Activated CD4-positive, alpha-beta T cell treated with anti-CD3 and anti-CD28 coated beads for 36 hours (primary cell): ENCODE data around the gene DNAJC18. TPM values are rescaled to one million over a fixed set of nuclear protein-coding genes. Genes with fewer than 3 reads are reported as not detected.
"Not testable (repeated sequence)": the region's sequence is repeated elsewhere in the genome, so short reads cannot be mapped to it uniquely, and the experiment has no call there.

Source experiments
- ATAC-seq: fragments of 200-7000 bp; cut with Tn5 transposase; one replicate; pipeline ENCODE4 v1.10.0; 2021; ENCODE audit warnings: mild to moderate bottlenecking, moderate library complexity
- CTCF ChIA-PET: fragments of 350-600 bp; sonication (Branson Sonifier 250); formaldehyde crosslinking; loops from one replicate; lab custom pipeline; 2021; ENCODE audit warnings: antibody characterized with exemption; lab: Charles Lee
- POLR2A ChIA-PET: fragments of 350-600 bp; sonication (Branson Sonifier 250); formaldehyde crosslinking; loops from one replicate; lab custom pipeline; 2021; ENCODE audit warnings: antibody characterized with exemption, inconsistent platforms; lab: Charles Lee
- DNase-seq: peaks from one replicate; pipeline ENCODE4 v3.0.0-alpha.2; 2020
- H3K27ac Mint-ChIP-seq: one replicate; pipeline ENCODE4 v1.8.0; 2021; ENCODE audit warnings: mixed read lengths
- H3K27me3 Mint-ChIP-seq: one replicate; pipeline ENCODE4 v1.8.0; 2021; ENCODE audit warnings: mixed read lengths
- H3K36me3 Mint-ChIP-seq: one replicate; pipeline ENCODE4 v1.8.0; 2021; ENCODE audit warnings: low read depth, mixed read lengths
- H3K4me1 Mint-ChIP-seq: one replicate; pipeline ENCODE4 v1.8.0; 2021; ENCODE audit warnings: mixed read lengths
- H3K4me3 Mint-ChIP-seq: one replicate; pipeline ENCODE4 v1.8.0; 2021; ENCODE audit warnings: mild to moderate bottlenecking, moderate library complexity, mixed read lengths
- H3K9me3 Mint-ChIP-seq: one replicate; pipeline ENCODE4 v1.8.0; 2021; ENCODE audit warnings: low read depth, mixed read lengths
- intact Hi-C, 2 experiments: fragments of 100-400 bp; cut with DNase I in 1 of 2; cut with micrococcal nuclease in 1 of 2; formaldehyde crosslinking; loops; one replicate each; pipeline versions ENCODE4 v1.14.2 to v1.15.1; 2022 to 2024; cut with DNase I, micrococcal nuclease
- total RNA-seq, 2 experiments: library from RNA; stranded (reverse); gene quantifications; one replicate each; pipeline ENCODE4 v1.2.3, GENCODE V29; 2021

The DNAJC18 gene
- total RNA-seq, 2 experiments from 2014 or later: 33.1 to 35.6 TPM

DNA sequence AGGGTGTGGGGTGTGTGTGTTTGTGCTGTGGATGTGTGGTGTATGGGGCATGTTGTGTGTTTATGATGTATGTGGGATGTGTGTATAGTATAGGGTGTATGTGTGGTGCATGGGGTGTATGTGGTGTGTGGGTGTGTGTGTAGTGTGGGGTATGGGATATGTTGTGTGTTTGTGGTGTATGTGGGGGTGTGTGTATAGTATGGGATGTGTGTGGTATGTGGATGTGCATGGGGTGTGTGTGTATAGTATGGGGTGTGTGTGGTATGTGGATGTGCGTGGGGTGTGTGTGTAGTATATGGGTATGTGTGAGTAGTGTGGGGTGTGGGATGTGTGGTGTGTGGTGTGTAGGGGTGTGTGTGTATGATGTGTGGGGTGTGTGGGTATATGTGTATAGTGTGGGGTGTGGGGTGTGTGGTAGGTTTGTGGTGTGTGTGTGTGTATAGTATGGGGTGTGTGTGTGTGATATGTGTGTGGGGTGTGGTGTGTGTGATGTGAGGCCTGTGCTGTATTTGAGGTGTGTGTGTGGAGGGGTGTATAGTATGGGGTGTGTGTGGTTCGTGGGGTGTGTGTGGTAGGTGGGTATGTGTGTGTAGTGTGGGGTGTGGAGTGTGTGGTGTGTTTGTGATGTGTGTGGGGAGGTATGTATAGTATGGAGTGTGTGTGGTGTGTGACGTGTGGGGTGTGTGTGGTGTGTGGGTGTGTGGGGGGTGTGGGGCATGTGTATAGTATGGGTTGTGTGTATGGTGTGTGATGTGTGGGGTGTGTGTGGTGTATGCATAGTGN is 12.7 kb upstream of the DNAJC18 start:
- POLR2A ChIA-PET: no interaction called here
- Mint-ChIP-seq H3K4me3 (no peak overlapping the region), H3K36me3 (peaks cover 12% of the 10 kb centered on the region), H3K9me3 (peaks cover 2% of the 10 kb centered on the region), H3K4me1 (peaks cover 45% of the 10 kb centered on the region), H3K27me3 (no peaks in the 10 kb centered on the region), H3K27ac (no peak overlapping the region)
- CTCF ChIA-PET: no interaction called here
- intact Hi-C loops: no loop called here
- DNase-seq: no peak
- ATAC-seq: no peak

DNA sequence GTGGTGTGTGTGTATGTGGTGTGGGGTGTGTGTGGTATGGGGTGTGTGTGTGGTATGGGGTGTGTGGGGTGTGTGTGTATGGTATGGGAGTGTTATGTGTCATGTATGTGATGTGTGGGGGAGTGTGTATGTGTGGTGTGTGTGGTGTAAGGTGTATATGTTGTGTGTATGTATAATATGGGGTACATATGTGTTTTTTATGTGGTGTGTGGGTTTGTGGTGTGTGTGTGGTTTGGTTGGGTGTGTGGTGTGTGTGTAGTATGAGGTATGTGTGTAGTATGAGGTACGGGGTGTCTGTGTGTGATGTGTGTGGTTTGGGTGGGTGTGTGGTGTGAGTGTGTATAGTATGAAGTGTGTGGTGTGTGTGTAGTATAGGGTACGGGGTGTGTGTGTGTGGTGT is 11.9 kb upstream of the DNAJC18 start:
- ChIA-PET POLR2A (interaction anchor here (0.6 kb wide), 1 partner anchor 63 kb away, joined by 4 read pairs; no protein-coding TSS in a partner anchor), CTCF (no interaction called here)
- H3K9me3 Mint-ChIP-seq: peaks cover 2% of the 10 kb centered on the region
- ATAC-seq (no peak), DNase-seq (no peak)
- H3K27me3 Mint-ChIP-seq: no peaks in the 10 kb centered on the region
- H3K27ac Mint-ChIP-seq: no peak overlapping the region
- peaks cover 15% of the 10 kb centered on the region for H3K36me3 Mint-ChIP-seq
- no peak overlapping the region for H3K4me3 Mint-ChIP-seq
- peaks cover 46% of the 10 kb centered on the region for H3K4me1 Mint-ChIP-seq
- intact Hi-C loops: no loop called here

- DNase-seq: peak; percentile 68
- peak overlapping the region; percentile 92 for H3K27ac Mint-ChIP-seq
- ChIA-PET POLR2A (interaction anchor here (0.6 to 2.3 kb wide), 8 partner anchors 8 to 137 kb away, joined by 3 to 22 read pairs (median 6); partner anchors contain the start of genes DNAJC18 and STING1), CTCF (interaction anchor here (0.6 to 2.5 kb wide), 12 partner anchors 8 to 264 kb away, joined by 3 to 17 read pairs (median 3); partner anchors contain the start of gene DNAJC18)
- intact Hi-C loops: loop anchor here (1.0 to 5.0 kb wide), 7 partner anchors 8 to 45 kb away; partner anchors contain the start of genes DNAJC18 (in 2 of the 2), SPATA24 (in 2 of the 2) and STING1 (in 2 of the 2)
- H3K27me3 Mint-ChIP-seq: no peaks in the 10 kb centered on the region
- peaks cover 15% of the 10 kb centered on the region for H3K36me3 Mint-ChIP-seq
- H3K4me3 Mint-ChIP-seq: peak overlapping the region; percentile 1
- H3K9me3 Mint-ChIP-seq: peaks cover 2% of the 10 kb centered on the region
- ATAC-seq: peak; percentile 77
- H3K4me1 Mint-ChIP-seq: peaks cover 66% of the 10 kb centered on the region
Measured at GRCh38 chr5:139446956-139447779, 7.8 kb upstream of the DNAJC18 start.

- Mint-ChIP-seq H3K27me3 (no peaks in the 10 kb centered on the region), H3K36me3 (peaks cover 15% of the 10 kb centered on the region)
Measured at GRCh38 chr5:139445325-139446170, 6.2 kb upstream of the DNAJC18 start.

DNA sequence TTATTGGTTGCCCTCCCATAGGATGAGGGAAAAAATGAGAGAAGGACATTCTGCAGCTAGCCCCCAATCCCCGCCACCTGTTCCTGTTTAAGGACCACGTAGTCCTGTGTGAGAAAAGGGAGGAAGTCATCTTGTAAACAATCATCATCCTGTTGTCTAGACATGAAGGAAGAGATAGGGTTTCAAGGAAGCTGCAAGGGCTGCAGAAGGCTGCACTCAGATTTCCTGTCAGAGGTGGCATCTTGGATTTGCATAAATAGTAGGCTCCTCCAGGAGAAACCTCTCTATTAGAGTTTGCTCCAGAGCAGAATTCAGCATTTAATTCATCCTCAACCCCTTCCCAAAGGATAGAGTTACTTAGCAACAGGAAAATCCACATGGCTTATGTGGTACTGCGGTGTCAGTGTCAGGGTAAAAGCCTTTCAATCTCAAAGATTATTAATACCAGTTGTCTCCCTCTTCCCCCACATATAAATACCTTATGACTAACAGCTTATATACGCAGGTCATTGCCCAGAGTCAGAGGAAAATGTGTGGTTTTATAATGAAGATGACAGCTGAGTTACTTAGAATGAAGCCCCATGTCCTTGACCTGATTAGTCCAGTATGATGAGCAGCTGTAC is 4.6 kb upstream of the DNAJC18 start:
- Mint-ChIP-seq H3K36me3 (peaks cover 14% of the 10 kb centered on the region), H3K27ac (peak overlapping the region; percentile 93), H3K27me3 (no peaks in the 10 kb centered on the region), H3K4me1 (peaks cover 81% of the 10 kb centered on the region), H3K9me3 (peaks cover 2% of the 10 kb centered on the region), H3K4me3 (no peak overlapping the region)
- intact Hi-C loops: no loop called here
- peak; percentile 11 for ATAC-seq
- ChIA-PET POLR2A (interaction anchor here (1.0 kb wide), 1 partner anchor 30 kb away, joined by 4 read pairs; no protein-coding TSS in a partner anchor), CTCF (interaction anchor here (0.6 to 1.1 kb wide), 3 partner anchors 12 to 69 kb away, joined by 3 to 4 read pairs (median 4); no protein-coding TSS in a partner anchor)
- no peak for DNase-seq

More at GRCh38 chr5:139445325-139446170, 6.2 kb upstream of the DNAJC18 start:
- DNase-seq (no peak), ATAC-seq (no peak)
- intact Hi-C loops: loop anchor here (2.0 to 5.0 kb wide), 4 partner anchors 31 to 43 kb away; partner anchors contain the start of genes SPATA24 (in 2 of the 2) and STING1 (in 2 of the 2)
- Mint-ChIP-seq H3K4me1 (peaks cover 72% of the 10 kb centered on the region), H3K27ac (peak overlapping the region; percentile 92), H3K9me3 (peaks cover 2% of the 10 kb centered on the region), H3K4me3 (no peak overlapping the region)
- ChIA-PET CTCF (interaction anchor here (0.6 to 1.6 kb wide), 7 partner anchors 9 to 782 kb away, joined by 3 to 7 read pairs (median 4); no protein-coding TSS in a partner anchor), POLR2A (interaction anchor here (0.6 kb wide), 2 partner anchors 16 to 213 kb away, joined by 4 to 5 read pairs; no protein-coding TSS in a partner anchor)

- DNase-seq, H3K27me3 Mint-ChIP-seq, ATAC-seq, H3K9me3 Mint-ChIP-seq, H3K36me3 Mint-ChIP-seq, intact Hi-C loops: not testable (repeated sequence)
- peak overlapping the region; percentile 94 for H3K4me3 Mint-ChIP-seq
- CTCF ChIA-PET: interaction anchor here (1.4 to 2.4 kb wide), 2 partner anchors 20 to 42 kb away, joined by 4 to 11 read pairs; partner anchors contain the start of gene STING1
- H3K27ac Mint-ChIP-seq: peak overlapping the region; percentile 99
- peaks cover 65% of the 10 kb centered on the region for H3K4me1 Mint-ChIP-seq
- POLR2A ChIA-PET: interaction anchor here (0.6 kb wide), 1 partner anchor 56 kb away, joined by 4 read pairs; no protein-coding TSS in a partner anchor
Measured at GRCh38 chr5:139440416-139440815, 1.1 kb upstream of the DNAJC18 start.

DNA sequence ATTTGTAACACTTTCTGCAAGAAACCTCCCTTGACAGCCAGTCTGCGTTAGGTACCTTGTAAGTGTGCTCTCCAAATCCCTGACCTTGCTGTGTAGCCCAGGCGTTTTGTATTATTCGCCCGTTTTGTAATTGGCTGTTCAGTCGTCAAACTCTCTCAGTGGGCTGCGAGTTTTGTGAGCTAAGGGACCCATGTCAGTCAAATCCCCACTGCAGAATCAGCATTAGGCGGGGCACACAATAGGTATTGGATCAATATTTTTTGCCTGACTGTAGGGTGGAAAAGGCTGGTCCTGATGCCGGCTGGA is 665 bp downstream of the DNAJC18 start:
- DNase-seq (no peak), ATAC-seq (no peak)
- Mint-ChIP-seq H3K27ac (peak overlapping the region; percentile 99), H3K4me1 (peaks cover 49% of the 10 kb centered on the region), H3K9me3 (no peaks in the 10 kb centered on the region), H3K4me3 (peak overlapping the region; percentile 94), H3K27me3 (no peaks in the 10 kb centered on the region), H3K36me3 (peaks cover 15% of the 10 kb centered on the region)
- CTCF ChIA-PET: interaction anchor here (0.6 to 3.8 kb wide), 11 partner anchors 8 to 120 kb away, joined by 3 to 21 read pairs (median 4); partner anchors contain the start of gene STING1
- intact Hi-C loops: loop anchor here (1.0 to 5.0 kb wide), 13 partner anchors 9 to 669 kb away; partner anchors contain the start of genes STING1 (in 2 of the 2), SPATA24 (in 1 of the 2) and UBE2D2 (in 1 of the 2)
- POLR2A ChIA-PET: interaction anchor here (0.6 to 1.7 kb wide), 11 partner anchors 9 to 127 kb away, joined by 3 to 22 read pairs (median 5); partner anchors contain the start of genes PAIP2 and STING1

- ATAC-seq (no peak), DNase-seq (no peak)
- H3K27ac Mint-ChIP-seq: no peak overlapping the region
- peaks cover 16% of the 10 kb centered on the region for H3K36me3 Mint-ChIP-seq
- ChIA-PET POLR2A (interaction anchor here (0.6 kb wide), 1 partner anchor 123 kb away, joined by 3 read pairs; no protein-coding TSS in a partner anchor), CTCF (interaction anchor here (0.8 to 3.8 kb wide), 5 partner anchors 8 to 83 kb away, joined by 3 to 21 read pairs (median 4); no protein-coding TSS in a partner anchor)
- peaks cover 38% of the 10 kb centered on the region for H3K4me1 Mint-ChIP-seq
- H3K9me3 Mint-ChIP-seq: no peaks in the 10 kb centered on the region
- no peak overlapping the region for H3K4me3 Mint-ChIP-seq
- intact Hi-C loops: loop anchor here in 1 of 2 experiments (5.0 kb wide), 1 partner anchor 142 kb away; no protein-coding TSS in a partner anchor
- no peaks in the 10 kb centered on the region for H3K27me3 Mint-ChIP-seq
Measured at GRCh38 chr5:139435676-139436075, 3.6 kb downstream of the DNAJC18 start.

- POLR2A ChIA-PET: no interaction called here
Measured at GRCh38 chr5:139431706-139432105, 7.6 kb downstream of the DNAJC18 start.

More at GRCh38 chr5:139431706-139432105, 7.6 kb downstream of the DNAJC18 start:
- H3K27me3 Mint-ChIP-seq: no peaks in the 10 kb centered on the region
- intact Hi-C loops: no loop called here
- DNase-seq: no peak
- no peak overlapping the region for H3K27ac Mint-ChIP-seq
- H3K9me3 Mint-ChIP-seq: no peaks in the 10 kb centered on the region
- H3K4me3 Mint-ChIP-seq: no peak overlapping the region
- peaks cover 20% of the 10 kb centered on the region for H3K36me3 Mint-ChIP-seq
- CTCF ChIA-PET: interaction anchor here (1.5 to 3.1 kb wide), 2 partner anchors 23 to 81 kb away, joined by 3 to 12 read pairs; no protein-coding TSS in a partner anchor
- peaks cover 15% of the 10 kb centered on the region for H3K4me1 Mint-ChIP-seq
- no peak for ATAC-seq
